Activated T-cell treated with anti-CD3 and anti-CD28 coated beads, Interleukin-2, amount 50 U/mL, for 24 hours (primary cell): ENCODE measurements around the gene ZNF592.
A peak's percentile ranks its signal among the peaks of the same experiment; 100 is the strongest.

Experiments
- DNase-seq: peaks from one replicate; pipeline ENCODE4 v3.0.0-alpha.2; 2020
- H3K27ac Mint-ChIP-seq: 2 replicates; pipeline ENCODE4 v1.8.0; 2020; ENCODE audit warnings: mild to moderate bottlenecking, mixed read lengths
- H3K27me3 Mint-ChIP-seq: 2 replicates; pipeline ENCODE4 v1.8.0; 2020; ENCODE audit warnings: mixed read lengths
- H3K36me3 Mint-ChIP-seq: 2 replicates; pipeline ENCODE4 v1.8.0; 2020; ENCODE audit warnings: low read depth, mixed read lengths
- H3K4me1 Mint-ChIP-seq: 2 replicates; pipeline ENCODE4 v1.8.0; 2020; ENCODE audit warnings: low read depth, mixed read lengths
- H3K4me3 Mint-ChIP-seq: 2 replicates; pipeline ENCODE4 v1.8.0; 2020; ENCODE audit warnings: mild to moderate bottlenecking, moderate library complexity, mixed read lengths
- H3K9me3 Mint-ChIP-seq: 2 replicates; pipeline ENCODE4 v1.8.0; 2020; ENCODE audit warnings: mixed read lengths

Gene ZNF592

GRCh38 chr15:84817466-84818081, 69.2 kb downstream of the ZNF592 start:
- DNase-seq, result no peak
- no peak overlapping the region for H3K4me3 Mint-ChIP-seq
- H3K4me1 Mint-ChIP-seq, result peaks cover 14% of the 10 kb centered on the region
- H3K27ac Mint-ChIP-seq, result no peak overlapping the region
- H3K9me3 Mint-ChIP-seq, result no peaks in the 10 kb centered on the region
- H3K27me3 Mint-ChIP-seq, result peaks cover 17% of the 10 kb centered on the region
- H3K36me3 Mint-ChIP-seq, result no peaks in the 10 kb centered on the region

- Mint-ChIP-seq H3K9me3 (no peaks in the 10 kb centered on the region), H3K4me1 (peaks cover 14% of the 10 kb centered on the region), H3K27ac (peak overlapping the region; percentile 34), H3K4me3 (no peak overlapping the region), H3K36me3 (no peaks in the 10 kb centered on the region), H3K27me3 (peaks cover 17% of the 10 kb centered on the region)
- no peak for DNase-seq
Measured at GRCh38 chr15:84818261-84819131, 70.1 kb downstream of the ZNF592 start.

- Mint-ChIP-seq H3K4me1 (peaks cover 14% of the 10 kb centered on the region), H3K4me3 (no peak overlapping the region), H3K27ac (no peak overlapping the region), H3K36me3 (no peaks in the 10 kb centered on the region), H3K27me3 (peaks cover 17% of the 10 kb centered on the region), H3K9me3 (no peaks in the 10 kb centered on the region)
- no peak for DNase-seq
Measured at GRCh38 chr15:84819291-84819768, 70.9 kb downstream of the ZNF592 start.

- DNase-seq, result no peak
- H3K36me3 Mint-ChIP-seq, result no peaks in the 10 kb centered on the region
- H3K4me3 Mint-ChIP-seq, result no peak overlapping the region
- H3K9me3 Mint-ChIP-seq, result no peaks in the 10 kb centered on the region
- H3K27me3 Mint-ChIP-seq, result peaks cover 17% of the 10 kb centered on the region
- H3K4me1 Mint-ChIP-seq, result peaks cover 14% of the 10 kb centered on the region
- H3K27ac Mint-ChIP-seq, result no peak overlapping the region
Measured at GRCh38 chr15:84819791-84820190, 71.4 kb downstream of the ZNF592 start.

- Mint-ChIP-seq H3K27me3 (peaks cover 5% of the 10 kb centered on the region), H3K36me3 (no peaks in the 10 kb centered on the region), H3K4me1 (peaks cover 10% of the 10 kb centered on the region), H3K4me3 (no peak overlapping the region), H3K9me3 (no peaks in the 10 kb centered on the region), H3K27ac (no peak overlapping the region)
- DNase-seq, result no peak
Measured at GRCh38 chr15:84821501-84822021, 73.2 kb downstream of the ZNF592 start.

- Mint-ChIP-seq H3K4me1 (peaks cover 8% of the 10 kb centered on the region), H3K36me3 (no peaks in the 10 kb centered on the region), H3K4me3 (no peak overlapping the region), H3K27me3 (peaks cover 4% of the 10 kb centered on the region), H3K9me3 (no peaks in the 10 kb centered on the region), H3K27ac (no peak overlapping the region)
- no peak for DNase-seq
Measured at GRCh38 chr15:84822653-84823281, 74.4 kb downstream of the ZNF592 start.

GRCh38 chr15:84823282-84823878, 75.0 kb downstream of the ZNF592 start:
- no peaks in the 10 kb centered on the region for H3K9me3 Mint-ChIP-seq
- H3K36me3 Mint-ChIP-seq, result no peaks in the 10 kb centered on the region
- DNase-seq, result no peak
- no peaks in the 10 kb centered on the region for H3K27me3 Mint-ChIP-seq
- no peak overlapping the region for H3K4me3 Mint-ChIP-seq
- H3K27ac Mint-ChIP-seq, result no peak overlapping the region
- H3K4me1 Mint-ChIP-seq, result peaks cover 2% of the 10 kb centered on the region

- Mint-ChIP-seq H3K4me1 (no peaks in the 10 kb centered on the region), H3K27me3 (no peaks in the 10 kb centered on the region), H3K36me3 (no peaks in the 10 kb centered on the region), H3K9me3 (no peaks in the 10 kb centered on the region), H3K27ac (no peak overlapping the region), H3K4me3 (no peak overlapping the region)
- DNase-seq, result no peak
Measured at GRCh38 chr15:84824260-84825007, 76.0 kb downstream of the ZNF592 start.

DNA sequence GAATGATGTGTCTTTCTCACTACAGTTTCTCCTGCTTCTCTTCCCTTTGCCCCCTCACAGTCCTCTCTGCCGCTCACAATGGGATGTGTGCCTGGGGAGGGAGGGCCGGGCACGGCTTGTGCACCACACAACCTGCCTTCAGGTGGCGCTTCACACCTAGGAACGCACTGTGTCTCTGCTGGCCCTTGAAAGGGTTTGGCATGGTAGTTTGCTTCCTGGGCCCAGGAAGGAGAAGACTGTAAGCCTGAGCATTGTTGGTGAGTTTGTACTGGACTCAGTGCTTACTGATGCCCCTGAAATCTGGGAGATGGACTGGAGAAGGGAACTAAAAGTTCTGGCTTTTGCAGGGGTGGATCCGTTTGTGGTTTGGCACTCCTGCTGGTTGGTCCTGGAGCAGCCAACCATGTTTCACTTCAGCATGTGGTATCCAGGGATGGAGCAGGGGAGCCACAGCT, 78.0 kb downstream of the ZNF592 start:
- Mint-ChIP-seq H3K27me3 (no peaks in the 10 kb centered on the region), H3K4me3 (no peak overlapping the region), H3K36me3 (no peaks in the 10 kb centered on the region), H3K4me1 (no peaks in the 10 kb centered on the region), H3K27ac (no peak overlapping the region), H3K9me3 (no peaks in the 10 kb centered on the region)
- no peak for DNase-seq

GRCh38 chr15:84827246-84827645, 78.9 kb downstream of the ZNF592 start:
- H3K9me3 Mint-ChIP-seq, result no peaks in the 10 kb centered on the region

DNA sequence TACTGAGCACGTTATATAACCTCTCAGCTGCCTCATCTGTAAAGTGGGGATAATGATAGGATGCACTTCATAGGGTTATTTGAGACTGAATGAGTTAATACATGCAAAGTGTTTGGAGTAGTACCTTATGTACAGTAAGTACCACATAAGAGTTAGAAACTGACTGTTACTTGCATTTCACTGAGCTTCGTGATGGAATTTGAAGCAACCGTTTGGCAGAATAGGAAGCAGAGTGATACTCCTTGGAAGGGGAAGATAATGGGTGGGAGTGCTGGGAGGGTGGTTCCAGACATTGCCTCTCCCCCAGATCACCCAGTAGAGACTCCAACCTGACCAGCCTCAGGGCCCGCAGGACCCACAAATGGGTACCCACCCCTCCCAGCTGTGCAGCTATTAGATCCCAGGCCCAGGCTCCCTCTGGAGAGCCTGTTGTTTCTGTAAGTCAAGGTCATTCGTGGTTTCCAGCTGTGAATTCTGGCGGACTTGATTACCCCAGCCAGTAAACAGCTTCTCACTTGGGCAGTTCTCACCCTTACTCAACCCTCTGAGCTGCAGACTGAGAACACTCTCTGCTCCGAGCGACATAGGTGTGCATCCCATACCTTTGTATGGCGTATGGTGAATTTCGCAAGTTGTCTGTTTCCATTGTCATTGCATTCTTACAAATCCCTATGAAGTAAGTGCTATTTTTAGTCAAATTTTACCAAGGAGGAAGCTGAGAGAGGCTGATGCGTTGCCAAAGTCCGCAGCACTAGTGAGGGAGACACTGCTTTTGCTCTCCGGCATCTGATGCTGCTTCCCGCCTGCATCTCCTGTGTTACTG, 79.9 kb downstream of the ZNF592 start:
- Mint-ChIP-seq H3K27me3 (no peaks in the 10 kb centered on the region), H3K4me1 (no peaks in the 10 kb centered on the region), H3K27ac (no peak overlapping the region), H3K4me3 (no peak overlapping the region), H3K9me3 (no peaks in the 10 kb centered on the region), H3K36me3 (no peaks in the 10 kb centered on the region)
- no peak for DNase-seq

More at GRCh38 chr15:84827246-84827645, 78.9 kb downstream of the ZNF592 start:
- Mint-ChIP-seq H3K4me3 (no peak overlapping the region), H3K36me3 (no peaks in the 10 kb centered on the region), H3K27ac (no peak overlapping the region), H3K4me1 (no peaks in the 10 kb centered on the region), H3K27me3 (no peaks in the 10 kb centered on the region)
- no peak for DNase-seq

GRCh38 chr15:84829428-84829827, 81.0 kb downstream of the ZNF592 start:
- Mint-ChIP-seq H3K27ac (no peak overlapping the region), H3K4me1 (no peaks in the 10 kb centered on the region), H3K27me3 (no peaks in the 10 kb centered on the region), H3K4me3 (no peak overlapping the region), H3K36me3 (no peaks in the 10 kb centered on the region), H3K9me3 (no peaks in the 10 kb centered on the region)
- DNase-seq, result no peak

DNA sequence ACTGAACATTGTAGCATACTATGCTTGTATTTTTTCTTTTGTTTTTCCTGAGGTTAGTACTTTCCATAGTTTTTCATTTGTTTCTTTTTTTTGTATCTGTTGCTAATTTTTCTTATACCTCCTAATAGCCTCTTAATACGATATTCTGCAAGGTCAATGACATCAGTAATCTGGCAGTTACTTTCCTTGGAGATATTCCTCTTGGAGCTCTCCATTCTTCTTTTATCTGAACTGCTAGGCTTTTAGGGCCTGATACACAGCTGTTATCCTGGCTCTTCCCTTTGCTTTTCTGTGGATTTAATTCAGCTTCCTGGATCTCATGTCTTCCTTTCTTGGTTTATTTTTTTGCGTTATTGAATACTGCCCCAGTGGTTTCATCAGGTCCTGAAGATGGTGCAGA, 81.6 kb downstream of the ZNF592 start:
- no peak overlapping the region for H3K4me3 Mint-ChIP-seq
- no peak overlapping the region for H3K27ac Mint-ChIP-seq
- no peaks in the 10 kb centered on the region for H3K27me3 Mint-ChIP-seq
- H3K4me1 Mint-ChIP-seq, result no peaks in the 10 kb centered on the region
- DNase-seq, result no peak
- no peaks in the 10 kb centered on the region for H3K9me3 Mint-ChIP-seq
- H3K36me3 Mint-ChIP-seq, result no peaks in the 10 kb centered on the region
